K562 (cell line): ENCODE measurements around the gene NTPCR. TPM values are rescaled to one million over a fixed set of nuclear protein-coding genes. Genes with fewer than 3 reads are reported as not detected.

ENCODE experiments used
- COPS2 ChIP-seq: fragments of 450-650 bp; conservative IDR thresholded peaks from 2 replicates; pipeline ENCODE4 v1.6.1; 2016; ENCODE audit warnings: mild to moderate bottlenecking, moderate library complexity
- DACH1 ChIP-seq: fragments of 450-650 bp; IDR thresholded peaks from 2 replicates; pipeline ENCODE4 v1.6.1; 2018; ENCODE audit not compliant: partially characterized antibody
- E2F1 ChIP-seq: sonication (generic); formaldehyde crosslinking; IDR thresholded peaks from 2 replicates; pipeline ENCODE4 v1.8.1; 2023; ENCODE audit warnings: mild to moderate bottlenecking, missing genetic modification reagents, moderate library complexity
- E2F5 ChIP-seq: sonication (generic); formaldehyde crosslinking; IDR thresholded peaks from 2 replicates; pipeline ENCODE4 v1.8.0; 2022; ENCODE audit warnings: mild to moderate bottlenecking, missing genetic modification reagents
- HDAC6 ChIP-seq: IDR thresholded peaks from 2 replicates; pipeline ENCODE4 v1.6.1; 2012; ENCODE audit warnings: low read depth, mild to moderate bottlenecking, control low read depth, inconsistent platforms, low read length, moderate library complexity
- HSF4 ChIP-seq: fragments of 250-450 bp; sonication (Bioruptor Pico); IDR thresholded peaks from 2 replicates; pipeline ENCODE4 v2.1.2; 2022; ENCODE audit warnings: mild to moderate bottlenecking, moderate library complexity, borderline replicate concordance
- KDM2B ChIP-seq: fragments of 250-450 bp; sonication (Bioruptor Pico); IDR thresholded peaks from 2 replicates; pipeline ENCODE4 v1.8.0; 2021; ENCODE audit warnings: mild to moderate bottlenecking, moderate library complexity
- RBBP5 ChIP-seq: fragments of 200-600 bp; sonication (generic); IDR thresholded peaks from 2 replicates; pipeline ENCODE4 v1.6.1; 2012; ENCODE audit warnings: borderline replicate concordance, mild to moderate bottlenecking, low read length, control low read depth, inconsistent platforms; ENCODE audit not compliant: insufficient read depth, poor library complexity, severe bottlenecking
- RBM15 ChIP-seq: fragments of 200-400 bp; formaldehyde crosslinking; IDR thresholded peaks from 2 replicates; pipeline ENCODE4 v1.6.1; 2018; ENCODE audit warnings: mild to moderate bottlenecking, low read length, moderate library complexity; ENCODE audit not compliant: insufficient read depth
- RCOR1 ChIP-seq, 2 experiments: IDR thresholded peaks; 2 replicates each; pipeline ENCODE4 v1.6.1; 2012; ENCODE audit warnings: low read depth in 2 of 2, low read length in 2 of 2, borderline replicate concordance in 1 of 2, improper control_type of control experiment in 1 of 2
- RHOXF2B ChIP-seq: fragments of 250-450 bp; sonication (Bioruptor Pico); conservative IDR thresholded peaks from 2 replicates; pipeline ENCODE4 v1.5.1; 2021
- SMARCA5 ChIP-seq: fragments of 450-650 bp; IDR thresholded peaks from 2 replicates; pipeline ENCODE4 v1.6.1; 2016
- SRSF3 ChIP-seq: fragments of 200-400 bp; formaldehyde crosslinking; IDR thresholded peaks from 2 replicates; pipeline ENCODE4 v1.6.1; 2016; ENCODE audit warnings: mild to moderate bottlenecking, low read length, moderate library complexity; ENCODE audit not compliant: insufficient read depth
- ZFPM2 ChIP-seq: fragments of 250-450 bp; sonication (Bioruptor Pico); IDR thresholded peaks from 2 replicates; pipeline ENCODE4 v1.5.1; 2022; ENCODE audit warnings: mild to moderate bottlenecking
- ZKSCAN3 ChIP-seq: fragments of 250-450 bp; sonication (Bioruptor Pico); IDR thresholded peaks from 2 replicates; pipeline ENCODE4 v1.4.0; 2020
- ZNF280A ChIP-seq: fragments of 450-650 bp; IDR thresholded peaks from 2 replicates; pipeline ENCODE4 v1.6.1; 2018; ENCODE audit warnings: mild to moderate bottlenecking, low read depth; ENCODE audit not compliant: partially characterized antibody
- ZNF347 ChIP-seq: fragments of 450-650 bp; formaldehyde crosslinking; IDR thresholded peaks from 2 replicates; pipeline ENCODE4 v1.4.0; 2020; ENCODE audit warnings: low read depth, mild to moderate bottlenecking, moderate library complexity
- ZNF639 ChIP-seq, 2 experiments: fragments of 200-800 bp in 1 of 2; sonication (Bioruptor generic) in 1 of 2; sonication (generic) in 1 of 2; formaldehyde crosslinking in 1 of 2; IDR thresholded peaks in 1 of 2; conservative IDR thresholded peaks in 1 of 2; 2 replicates each; pipeline versions ENCODE4 v1.5.0 to v1.6.1; 2016 to 2020; ENCODE audit warnings: missing compliant biosample characterization in 1 of 2, missing genetic modification characterization in 1 of 2, missing genetic modification reagents in 1 of 2
- ZNF655 ChIP-seq: fragments of 250-450 bp; sonication (Bioruptor Pico); IDR thresholded peaks from 2 replicates; pipeline ENCODE4 v1.5.0; 2021
- polyA plus RNA-seq, 8 experiments: library from polyadenylated mRNA; depleted of rRNA in 4 of 8; stranded (reverse) in 5 of 8; unstranded in 3 of 8; fragments of >200 nt; fragmentation: Nextera tagmentation in 2 of 8; fragmentation: Illumina TruSeq in 1 of 8; extraction: Ambion mirVana in 2 of 8; extraction: Trizol in 1 of 8; gene quantifications; 2 replicates each; pipeline versions ENCODE4 v1.2.1 to v1.2.3, GENCODE V29; 2011 to 2014; ENCODE audit warnings: inconsistent platforms in 1 of 8, missing spikeins in 1 of 8
- total RNA-seq, 7 experiments: library from RNA; depleted of rRNA in 6 of 7; stranded (reverse); fragments of >200 nt in 6 of 7; fragmentation: Illumina TruSeq in 2 of 7; extraction: Trizol in 2 of 7; gene quantifications; 2 replicates each; pipeline versions ENCODE4 v1.2.1 to v1.2.3, GENCODE V29; 2011 to 2021; ENCODE audit warnings: low replicate concordance in 1 of 7

The NTPCR gene
- total and polyA plus RNA-seq, 9 of the 15 experiments (the other 6 are each of a cell fraction or from before 2014, with no cell fraction given) = 19.3 to 105 (median 48.8) TPM

- TF ChIP-seq E2F5 (CRISPR knock-in tag) (no peak), RCOR1 (IDR thresholded peaks at IDR 0.05; ENCODE audit: borderline replicate concordance in 1 of 2, low read depth in 2 of 2, low read length in 2 of 2) (no peak), SRSF3 (no peak), ZFPM2 (no peak), RBBP5 (no peak), SMARCA5 (no peak), ZNF280A (no peak), KDM2B (CRISPR knock-in tag) (no peak), HSF4 (no peak), ZNF347 (no peak), ZNF655 (no peak), E2F1 (CRISPR knock-in tag) (peak; percentile 63; the same call in 1 of the 2 replicates), RHOXF2B (CRISPR knock-in tag) (no peak), ZKSCAN3 (CRISPR knock-in tag) (no peak), COPS2 (no peak), HDAC6 (no peak), DACH1 (no peak), RBM15 (no peak), ZNF639 (CRISPR knock-in tag; conservative IDR thresholded peaks at IDR 0.05 in 1 of 2, IDR thresholded peaks at IDR 0.05 in 1 of 2) (no peak; a peak in 1 of 4 replicates)
These were observed at the start of gene NTPCR (continued) for GRCh38 chr1:232950197-232951176.
